ENCODE results near the gene GAREM1. TPM values are rescaled to one million over a fixed set of nuclear protein-coding genes. Genes with fewer than 3 reads are reported as not detected.

The GAREM1 gene
- total RNA-seq, 1 experiment from 2014 or later, result 5.1 TPM

DNA sequence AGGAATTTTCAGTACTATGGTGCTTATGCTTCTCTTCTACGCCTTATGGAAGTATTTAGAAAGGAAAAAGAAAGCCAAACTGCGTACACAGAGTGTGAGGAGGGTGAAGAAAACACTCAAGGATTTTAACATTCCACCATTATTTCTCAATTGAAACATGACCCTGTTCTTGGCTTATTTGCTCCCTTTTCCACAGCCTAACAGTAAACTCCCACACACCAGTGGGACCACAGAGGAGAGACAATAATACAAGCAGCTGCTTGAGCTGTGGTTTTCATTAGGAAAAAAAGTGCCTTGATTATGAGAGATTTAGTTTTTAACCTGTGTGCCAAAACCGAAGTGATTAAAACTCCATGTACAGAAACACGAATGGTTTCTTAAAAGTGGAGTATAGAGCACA, 146.5 kb downstream of the GAREM1 start:
- H3K4me3 ChIP-seq, result no peak overlapping the region
- H3K27ac ChIP-seq, result peak overlapping the region; percentile 34
- H3K27me3 ChIP-seq, result no peaks in the 10 kb centered on the region
- H3K36me3 ChIP-seq, result no peaks in the 10 kb centered on the region
- H3K9me3 ChIP-seq (replicated peaks), result no peaks in the 10 kb centered on the region
- H3K4me1 ChIP-seq, result peaks cover 18% of the 10 kb centered on the region
- peak in 1 of 2 experiments; percentile 47 for DNase-seq

DNA sequence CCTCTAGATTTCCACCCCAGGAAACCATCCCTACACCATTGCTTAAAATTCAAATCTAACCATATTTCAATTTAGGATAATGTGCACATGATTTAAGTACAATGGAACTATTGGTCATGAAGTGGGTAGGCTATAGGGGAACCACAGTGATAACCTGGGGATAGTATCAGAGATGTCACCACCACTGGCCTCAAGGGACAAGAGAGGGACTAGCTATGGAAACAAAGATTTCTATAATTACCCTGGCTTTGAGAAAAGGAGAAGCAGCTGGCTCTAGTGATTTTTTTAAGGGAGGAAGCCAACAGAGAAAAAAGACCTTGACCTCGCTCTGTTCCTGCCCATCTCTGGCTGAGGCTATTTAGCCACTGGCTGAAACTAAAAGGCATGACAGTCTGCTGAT, 148.9 kb downstream of the GAREM1 start:
- Histone ChIP-seq H3K27me3 (no peaks in the 10 kb centered on the region), H3K9me3 (replicated peaks) (no peaks in the 10 kb centered on the region), H3K36me3 (no peaks in the 10 kb centered on the region), H3K4me3 (no peak overlapping the region), H3K4me1 (peaks cover 39% of the 10 kb centered on the region), H3K27ac (no peak overlapping the region)
- DNase-seq, result peak in 1 of 2 experiments; percentile 41

DNA sequence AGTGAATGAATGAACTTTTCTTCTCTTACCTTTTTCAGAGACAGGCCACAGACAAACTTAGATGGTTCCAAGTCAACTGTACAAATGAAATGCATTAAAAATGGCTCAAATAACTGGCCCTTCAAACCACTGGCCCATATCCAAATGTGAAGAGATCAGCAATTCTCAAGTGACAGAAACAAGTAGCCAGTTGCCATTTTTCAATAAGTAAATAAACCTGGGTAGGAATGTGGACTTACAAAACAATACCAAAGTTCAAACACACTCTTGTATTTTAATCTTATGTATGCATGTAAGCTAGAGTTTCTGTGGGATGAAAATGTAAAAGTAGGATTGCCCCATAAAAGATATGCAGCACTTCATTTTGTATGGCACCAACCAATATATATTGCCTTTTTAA, 151.6 kb downstream of the GAREM1 start:
- Histone ChIP-seq H3K4me1 (peaks cover 40% of the 10 kb centered on the region), H3K9me3 (replicated peaks) (no peaks in the 10 kb centered on the region), H3K4me3 (no peak overlapping the region), H3K27me3 (no peaks in the 10 kb centered on the region), H3K36me3 (no peaks in the 10 kb centered on the region), H3K27ac (peak overlapping the region; percentile 82)
- no peak for DNase-seq

DNA sequence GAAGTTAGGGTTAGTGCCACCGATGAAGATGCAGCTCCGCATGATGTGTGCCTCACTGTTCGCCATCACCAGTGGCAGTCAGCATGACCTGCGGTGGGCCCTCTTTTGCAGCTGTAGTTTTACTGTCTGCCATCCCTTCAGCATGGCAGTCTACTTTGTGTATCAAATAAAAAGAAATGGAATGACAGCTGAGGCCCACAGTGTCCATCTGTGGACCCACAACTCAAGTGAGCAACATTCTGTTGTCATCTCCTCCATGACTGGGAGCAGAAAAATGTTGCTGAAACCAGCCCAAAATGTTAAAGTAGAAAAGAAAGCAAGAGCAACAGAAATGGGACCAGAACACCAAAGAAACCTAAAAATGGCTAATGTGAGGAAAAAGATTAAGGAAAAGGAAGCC, 152.1 kb downstream of the GAREM1 start:
- no peak for DNase-seq
- Histone ChIP-seq H3K27me3 (no peaks in the 10 kb centered on the region), H3K4me3 (no peak overlapping the region), H3K4me1 (peaks cover 40% of the 10 kb centered on the region), H3K36me3 (no peaks in the 10 kb centered on the region), H3K27ac (peak overlapping the region; percentile 82), H3K9me3 (replicated peaks) (no peaks in the 10 kb centered on the region)

DNA sequence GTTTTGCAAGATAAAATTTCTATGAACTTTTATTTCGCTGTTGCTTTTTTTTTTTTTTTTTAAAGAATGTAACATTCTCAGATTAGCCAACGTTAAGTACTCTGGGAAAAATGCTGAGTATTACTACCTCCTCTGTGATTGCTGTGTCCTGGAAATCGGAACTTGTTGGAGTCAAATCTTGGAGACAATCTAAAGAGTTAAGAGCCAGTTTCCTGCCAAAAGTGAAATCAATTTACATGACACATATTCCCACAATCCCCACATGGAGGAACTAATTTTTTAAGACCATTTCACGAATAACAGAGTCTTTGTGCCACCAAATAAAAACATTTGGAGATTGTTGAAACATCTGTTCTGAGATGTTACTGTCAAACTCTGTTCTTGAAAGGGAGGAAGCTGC, 153.0 kb downstream of the GAREM1 start:
- H3K27ac ChIP-seq, result peak overlapping the region; percentile 82

DNA sequence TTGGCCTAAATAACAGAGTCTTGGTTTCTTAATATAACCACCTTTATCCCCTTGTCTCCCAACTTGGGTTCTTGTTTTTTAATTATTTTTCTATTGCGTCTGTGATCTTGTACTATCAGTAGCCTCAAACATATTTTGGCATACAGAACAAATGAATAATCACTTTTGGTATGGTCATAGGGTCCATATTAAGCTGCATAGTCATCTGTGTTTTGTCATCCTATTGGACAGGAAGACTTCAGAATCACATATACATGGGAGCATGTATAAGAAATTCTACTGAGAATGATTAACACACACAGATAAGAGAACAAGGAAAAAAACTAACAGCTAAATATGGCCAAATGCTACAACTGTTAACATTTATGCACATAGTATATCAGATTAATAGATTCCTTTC, 154.8 kb downstream of the GAREM1 start:
- H3K36me3 ChIP-seq, result no peaks in the 10 kb centered on the region
- no peaks in the 10 kb centered on the region for H3K27me3 ChIP-seq
- no peak overlapping the region for H3K4me3 ChIP-seq
- peaks cover 31% of the 10 kb centered on the region for H3K4me1 ChIP-seq
- no peak for DNase-seq
- H3K27ac ChIP-seq, result no peak overlapping the region
- no peaks in the 10 kb centered on the region for H3K9me3 ChIP-seq (replicated peaks)

More for the DNA sequence above, 153.0 kb downstream of the GAREM1 start:
- H3K36me3 ChIP-seq, result no peaks in the 10 kb centered on the region
- H3K27me3 ChIP-seq, result no peaks in the 10 kb centered on the region
- DNase-seq, result peak in 1 of 2 experiments; percentile 70
- H3K4me3 ChIP-seq, result no peak overlapping the region
- H3K9me3 ChIP-seq (replicated peaks), result no peaks in the 10 kb centered on the region
- peaks cover 40% of the 10 kb centered on the region for H3K4me1 ChIP-seq

DNA sequence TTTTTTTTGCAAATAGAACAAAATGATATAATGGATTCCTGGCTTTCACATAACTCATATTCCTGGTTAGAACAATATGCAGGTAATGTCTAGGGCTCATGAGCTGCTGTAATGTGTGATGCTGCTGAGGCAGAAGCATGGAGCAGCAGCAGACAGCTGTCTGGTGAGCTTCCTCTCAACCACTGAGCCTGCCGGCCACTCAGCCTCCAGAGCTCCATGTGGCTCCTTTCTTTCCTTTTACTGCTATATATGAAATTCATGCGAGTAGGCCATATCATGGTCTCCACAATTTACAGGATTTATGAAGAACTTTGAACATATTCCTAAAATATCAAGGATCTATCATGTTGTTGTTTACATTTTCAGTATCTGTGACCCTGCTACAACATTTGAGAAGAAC, 159.9 kb downstream of the GAREM1 start:
- H3K4me1 ChIP-seq, result no peaks in the 10 kb centered on the region; the same call in 1 of the 2 replicates
- H3K36me3 ChIP-seq, result no peaks in the 10 kb centered on the region
- H3K27me3 ChIP-seq, result no peaks in the 10 kb centered on the region
- H3K4me3 ChIP-seq, result no peak overlapping the region
- DNase-seq, result no peak
- no peak overlapping the region for H3K27ac ChIP-seq
- H3K9me3 ChIP-seq (replicated peaks), result no peaks in the 10 kb centered on the region

DNA sequence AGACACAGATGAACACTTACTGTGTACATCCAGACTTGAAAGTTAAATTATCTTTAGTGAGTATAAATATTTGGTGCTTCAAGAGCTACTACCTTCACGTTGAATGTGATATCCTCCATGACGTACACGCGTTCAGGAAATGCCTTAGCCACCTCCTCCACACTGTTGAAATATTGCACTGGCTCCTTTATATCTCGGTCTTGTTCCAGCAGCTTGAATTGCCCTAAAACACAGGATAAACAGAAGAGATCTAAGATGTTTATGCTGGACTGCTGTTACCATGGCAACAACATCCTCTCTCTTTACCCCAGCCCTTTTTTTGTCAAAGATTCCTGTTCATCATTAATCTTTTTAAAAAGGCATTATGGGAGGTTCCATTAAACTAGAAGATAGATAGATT, 160.6 kb downstream of the GAREM1 start:
- Histone ChIP-seq H3K36me3 (no peaks in the 10 kb centered on the region), H3K27ac (no peak overlapping the region), H3K27me3 (no peaks in the 10 kb centered on the region), H3K4me1 (no peaks in the 10 kb centered on the region; the same call in 1 of the 2 replicates), H3K4me3 (no peak overlapping the region), H3K9me3 (replicated peaks) (no peaks in the 10 kb centered on the region)
- no peak for DNase-seq

DNA sequence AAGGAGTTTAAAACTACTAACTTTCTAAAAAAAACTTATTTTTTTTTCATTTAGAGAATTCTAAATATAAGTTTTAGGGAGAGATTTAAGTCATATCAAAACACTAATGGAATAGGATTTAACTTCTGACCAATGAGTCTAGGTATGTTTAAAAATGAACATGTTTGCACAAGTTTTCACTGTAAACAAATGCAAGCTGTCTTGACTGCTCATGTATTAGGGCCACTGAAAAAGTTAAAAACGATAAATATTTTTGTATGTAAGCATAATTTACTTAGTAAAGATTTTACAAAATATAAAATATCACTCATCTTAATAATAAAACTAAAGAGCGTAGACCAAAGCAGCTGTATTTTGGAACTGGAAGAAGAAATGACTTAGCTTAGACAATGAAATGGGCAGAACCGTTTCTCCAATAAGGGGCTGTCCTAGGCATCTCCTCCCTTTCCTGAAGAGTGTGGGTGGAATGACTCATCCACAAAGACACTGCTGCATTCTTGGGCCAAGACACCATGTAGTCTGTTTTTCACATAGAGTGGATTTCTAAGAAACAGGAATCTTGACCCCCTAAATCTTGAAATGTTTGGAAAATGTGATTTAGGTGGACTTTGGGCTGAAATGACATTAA, 162.1 kb downstream of the GAREM1 start:
- DNase-seq, result no peak
- no peaks in the 10 kb centered on the region for H3K9me3 ChIP-seq (replicated peaks)
- no peaks in the 10 kb centered on the region for H3K36me3 ChIP-seq
- H3K27me3 ChIP-seq, result no peaks in the 10 kb centered on the region
- no peak overlapping the region for H3K27ac ChIP-seq
- H3K4me3 ChIP-seq, result no peak overlapping the region
- peaks cover 3% of the 10 kb centered on the region; the same call in 1 of the 2 replicates for H3K4me1 ChIP-seq

DNA sequence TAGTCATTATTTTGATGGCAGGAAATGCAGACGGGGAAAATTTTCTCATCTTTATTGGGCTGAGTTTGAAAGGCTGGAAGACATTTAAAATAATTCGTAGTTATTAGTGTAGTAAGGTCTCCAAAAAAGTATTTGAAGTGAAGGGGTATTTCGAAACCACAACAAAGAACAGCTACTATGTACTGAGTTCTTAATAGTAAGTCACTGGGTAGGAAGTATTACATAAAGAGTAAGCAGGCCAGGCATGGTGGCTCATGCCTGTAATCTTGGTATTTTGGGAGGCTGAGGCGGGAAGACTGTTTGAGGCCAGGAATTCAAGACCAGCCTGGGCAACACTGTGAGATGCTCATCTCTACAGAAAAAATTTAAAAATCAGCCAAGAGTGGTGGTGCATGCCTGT, 167.3 kb downstream of the GAREM1 start:
- Histone ChIP-seq H3K4me3 (no peak overlapping the region), H3K4me1 (0 out of 2 replicates have a peak, but pooled peaks cover 3% of the 10 kb centered on the region), H3K9me3 (replicated peaks) (no peaks in the 10 kb centered on the region), H3K27me3 (no peaks in the 10 kb centered on the region), H3K27ac (no peak overlapping the region), H3K36me3 (no peaks in the 10 kb centered on the region)
- DNase-seq, result no peak

DNA sequence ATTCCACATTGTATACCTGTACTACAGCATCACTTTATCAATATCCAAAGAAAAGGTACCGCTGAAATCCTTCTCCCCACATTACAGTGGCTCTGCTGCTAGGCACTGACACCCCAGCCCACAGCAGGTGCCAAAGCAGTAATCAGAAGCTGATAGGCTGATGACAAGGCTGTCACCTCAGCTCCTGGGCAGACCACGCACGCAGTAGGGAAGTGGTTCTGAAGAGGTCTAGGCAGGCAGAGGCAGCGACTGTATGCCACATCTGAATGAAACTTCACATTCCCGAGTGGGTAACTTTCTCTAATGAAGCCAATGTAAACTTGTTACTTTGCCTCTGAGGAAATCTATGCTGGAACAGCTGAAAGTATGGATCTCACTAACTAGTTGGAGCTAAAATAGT, 167.9 kb downstream of the GAREM1 start:
- DNase-seq, result no peak
- Histone ChIP-seq H3K9me3 (replicated peaks) (no peaks in the 10 kb centered on the region), H3K36me3 (no peaks in the 10 kb centered on the region), H3K27me3 (no peaks in the 10 kb centered on the region), H3K27ac (no peak overlapping the region), H3K4me3 (no peak overlapping the region), H3K4me1 (0 out of 2 replicates have a peak, but pooled peaks cover 3% of the 10 kb centered on the region)

DNA sequence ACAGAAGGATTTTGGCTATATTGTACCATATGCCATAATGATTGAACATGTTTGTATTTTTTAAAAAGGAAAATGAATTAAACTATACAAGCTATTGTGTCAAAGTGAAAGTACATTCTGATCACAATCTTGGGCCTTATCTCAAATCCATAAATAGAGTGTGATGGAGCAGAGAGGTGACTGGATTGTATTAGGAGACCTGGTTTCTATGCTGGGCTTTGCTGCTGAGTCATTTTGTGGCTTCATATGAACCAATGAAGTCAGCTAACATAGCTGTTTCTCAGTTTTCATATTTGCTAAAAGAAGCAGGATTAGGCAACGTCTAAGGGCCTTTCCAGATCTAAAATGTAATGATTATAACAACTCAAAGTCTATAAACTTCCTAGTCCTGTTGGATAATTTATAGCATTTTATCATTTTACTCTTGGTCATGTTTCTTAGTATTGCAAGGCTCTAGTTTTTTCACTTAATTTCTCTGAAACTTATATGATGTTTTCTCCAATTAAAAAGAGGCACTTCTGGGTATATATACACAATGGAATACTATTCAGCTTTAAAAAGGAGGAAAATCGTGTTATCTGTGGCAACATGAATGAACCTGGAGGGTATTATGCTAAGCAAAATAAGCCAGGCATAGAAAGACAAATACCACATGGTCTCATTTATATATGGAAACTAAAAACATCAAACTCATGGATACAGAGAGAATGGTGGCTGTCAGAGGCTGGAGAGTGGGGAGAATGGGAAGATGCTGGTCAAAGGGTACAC, 168.5 kb downstream of the GAREM1 start:
- Histone ChIP-seq H3K27me3 (no peaks in the 10 kb centered on the region), H3K36me3 (no peaks in the 10 kb centered on the region), H3K27ac (no peak overlapping the region), H3K9me3 (replicated peaks) (no peaks in the 10 kb centered on the region), H3K4me3 (no peak overlapping the region), H3K4me1 (0 out of 2 replicates have a peak, but pooled peaks cover 3% of the 10 kb centered on the region)
- DNase-seq, result no peak

DNA sequence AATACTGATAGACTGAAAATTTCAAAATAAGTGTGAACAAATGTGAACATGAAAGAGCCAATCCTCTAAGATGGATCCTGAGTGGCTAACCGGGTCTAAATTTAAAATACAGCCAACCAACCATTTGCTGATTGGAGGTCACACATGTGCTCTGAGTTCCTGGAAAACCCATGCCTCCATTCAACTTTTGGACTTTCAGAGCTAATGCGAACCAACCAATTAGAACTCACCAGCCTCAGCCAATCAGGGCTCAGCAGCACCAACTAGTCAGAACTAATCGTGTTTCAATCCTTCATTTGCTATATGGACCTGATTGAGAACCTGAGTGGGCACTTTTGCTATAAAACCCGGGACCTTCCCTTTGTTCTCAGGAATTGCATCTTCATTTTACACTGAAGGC, 169.3 kb downstream of the GAREM1 start:
- DNase-seq, result no peak

DNA sequence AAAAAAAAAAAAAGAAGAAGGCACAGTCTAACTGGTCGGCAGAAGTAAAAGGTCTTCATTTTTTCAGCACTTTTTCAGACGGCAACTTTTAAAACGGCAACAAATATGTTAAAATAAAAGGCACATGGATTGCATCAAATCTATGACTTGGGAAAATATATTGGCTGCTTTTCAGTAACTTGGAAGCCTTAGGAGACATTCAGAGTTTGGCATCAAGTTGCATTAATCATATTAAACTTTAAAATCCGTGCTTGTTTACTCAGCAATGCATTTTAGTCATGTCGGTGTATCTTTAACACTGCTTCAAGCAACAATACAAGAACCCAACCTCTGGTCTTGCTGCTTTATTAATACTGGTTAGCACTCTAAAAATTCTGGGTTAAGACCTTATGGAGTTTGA, 169.8 kb downstream of the GAREM1 start:
- Histone ChIP-seq H3K36me3 (no peaks in the 10 kb centered on the region), H3K9me3 (replicated peaks) (no peaks in the 10 kb centered on the region), H3K27ac (no peak overlapping the region), H3K4me3 (no peak overlapping the region), H3K27me3 (no peaks in the 10 kb centered on the region), H3K4me1 (0 out of 2 replicates have a peak, but pooled peaks cover 3% of the 10 kb centered on the region)
- no peak for DNase-seq

More for the DNA sequence above, 169.3 kb downstream of the GAREM1 start:
- no peaks in the 10 kb centered on the region for H3K9me3 ChIP-seq (replicated peaks)
- no peak overlapping the region for H3K27ac ChIP-seq
- no peak overlapping the region for H3K4me3 ChIP-seq
- H3K36me3 ChIP-seq, result no peaks in the 10 kb centered on the region
- no peaks in the 10 kb centered on the region for H3K27me3 ChIP-seq
- H3K4me1 ChIP-seq, result 0 out of 2 replicates have a peak, but pooled peaks cover 3% of the 10 kb centered on the region

DNA sequence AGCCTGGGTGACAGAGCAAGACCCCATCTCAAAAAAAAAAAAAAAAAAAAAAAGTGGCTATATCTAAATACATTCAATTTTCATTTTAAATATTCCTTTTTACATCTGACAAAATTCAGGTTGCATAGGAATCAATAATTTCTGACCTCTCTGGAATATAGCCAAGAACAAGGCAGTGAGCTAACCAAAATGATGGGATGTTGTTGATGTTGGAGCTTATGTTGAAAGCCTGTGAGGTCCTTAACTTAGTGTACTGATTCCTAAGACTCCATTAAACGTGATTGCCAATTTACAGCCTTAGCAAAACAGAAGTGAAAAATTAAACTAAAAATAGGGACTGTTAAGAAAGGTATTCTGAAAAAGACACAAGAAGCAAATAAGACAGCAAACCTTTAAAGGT, 171.2 kb downstream of the GAREM1 start:
- 0 out of 2 replicates have a peak, but pooled peaks cover 2% of the 10 kb centered on the region for H3K4me1 ChIP-seq
- no peaks in the 10 kb centered on the region for H3K9me3 ChIP-seq (replicated peaks)
- H3K36me3 ChIP-seq, result no peaks in the 10 kb centered on the region
- DNase-seq, result no peak
- no peaks in the 10 kb centered on the region for H3K27me3 ChIP-seq
- H3K27ac ChIP-seq, result no peak overlapping the region
- no peak overlapping the region for H3K4me3 ChIP-seq
